ENCODE measurements around the gene AGAP9.
"Not testable (repeated sequence)": the region's sequence is repeated elsewhere in the genome, so short reads cannot be mapped to it uniquely, and the experiment has no call there.

Gene AGAP9

DNA sequence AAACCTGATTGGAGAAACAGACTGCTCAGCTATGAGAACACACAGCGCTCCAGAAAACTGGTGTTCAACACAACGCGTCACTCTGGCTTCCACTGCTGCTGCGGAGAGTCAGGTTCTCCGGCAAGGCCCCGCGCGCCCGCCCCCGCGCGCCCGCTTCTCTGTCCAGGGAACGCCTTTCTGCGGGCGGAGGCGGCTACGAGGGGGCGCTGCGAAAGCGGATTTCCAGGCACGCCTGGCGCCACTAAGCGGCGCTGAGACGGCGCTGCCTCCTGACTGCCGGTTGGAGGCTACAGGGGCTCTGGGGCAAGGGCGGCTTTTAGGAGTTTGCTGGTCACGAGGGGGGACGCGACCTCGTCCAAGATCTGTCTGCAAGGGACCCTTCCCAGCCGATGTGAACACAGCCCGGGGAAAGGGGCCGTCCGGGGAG is 62.2 kb downstream of the AGAP9 start:
- H3K27ac ChIP-seq, result peak overlapping the region; percentile 74

DNA sequence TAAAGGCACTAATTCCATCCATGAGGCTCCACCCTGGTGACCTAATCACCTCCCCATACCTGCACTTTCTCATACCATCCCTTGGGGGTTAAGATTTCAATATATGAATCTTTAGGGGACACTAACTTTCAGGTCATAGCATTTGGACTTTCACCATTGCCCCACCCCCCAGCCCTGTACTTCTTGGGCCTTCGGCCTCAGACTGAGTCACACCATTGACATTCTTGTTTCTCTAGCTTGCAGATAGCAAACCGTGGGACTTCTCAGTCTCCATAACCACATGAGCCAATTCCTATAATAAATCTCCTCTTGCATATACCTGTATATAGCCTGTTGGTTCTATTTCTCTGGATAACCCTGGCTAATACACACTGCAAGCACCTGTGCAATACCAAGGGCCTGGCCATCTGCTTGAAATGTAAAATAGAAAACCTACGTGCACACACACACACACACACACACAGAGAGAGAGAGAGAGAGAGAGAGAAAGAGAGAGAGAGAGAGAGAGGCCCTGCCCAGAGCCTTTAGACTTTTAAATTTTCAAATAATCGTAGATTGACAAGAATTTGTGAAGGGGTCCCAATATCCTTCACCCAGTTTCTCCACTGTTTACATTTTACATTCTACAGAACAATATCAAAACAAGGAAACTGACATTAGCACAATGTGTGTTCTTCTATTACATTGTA is 64.8 kb downstream of the AGAP9 start:
- peaks cover 4% of the 10 kb centered on the region for H3K27me3 ChIP-seq (replicated peaks)
- H3K36me3 ChIP-seq (replicated peaks), result no peaks in the 10 kb centered on the region
- DNase-seq, result peak; percentile 89
- no peak overlapping the region for H3K4me3 ChIP-seq (ENCODE audit: low read depth, low read length)
- TF ChIP-seq, protein P1, sequence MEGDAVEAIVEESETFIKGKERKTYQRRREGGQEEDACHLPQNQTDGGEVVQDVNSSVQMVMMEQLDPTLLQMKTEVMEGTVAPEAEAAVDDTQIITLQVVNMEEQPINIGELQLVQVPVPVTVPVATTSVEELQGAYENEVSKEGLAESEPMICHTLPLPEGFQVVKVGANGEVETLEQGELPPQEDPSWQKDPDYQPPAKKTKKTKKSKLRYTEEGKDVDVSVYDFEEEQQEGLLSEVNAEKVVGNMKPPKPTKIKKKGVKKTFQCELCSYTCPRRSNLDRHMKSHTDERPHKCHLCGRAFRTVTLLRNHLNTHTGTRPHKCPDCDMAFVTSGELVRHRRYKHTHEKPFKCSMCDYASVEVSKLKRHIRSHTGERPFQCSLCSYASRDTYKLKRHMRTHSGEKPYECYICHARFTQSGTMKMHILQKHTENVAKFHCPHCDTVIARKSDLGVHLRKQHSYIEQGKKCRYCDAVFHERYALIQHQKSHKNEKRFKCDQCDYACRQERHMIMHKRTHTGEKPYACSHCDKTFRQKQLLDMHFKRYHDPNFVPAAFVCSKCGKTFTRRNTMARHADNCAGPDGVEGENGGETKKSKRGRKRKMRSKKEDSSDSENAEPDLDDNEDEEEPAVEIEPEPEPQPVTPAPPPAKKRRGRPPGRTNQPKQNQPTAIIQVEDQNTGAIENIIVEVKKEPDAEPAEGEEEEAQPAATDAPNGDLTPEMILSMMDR (IDR thresholded peaks at IDR 0.05; ENCODE audit: low read depth, low read length, missing control alignments), result no peak
- in situ Hi-C loops (cut with HindIII; ENCODE audit: low pct_ligation_motif_present, low sequenced_read_pairs), result no loop called here
- peak overlapping the region; percentile 75 for H3K27ac ChIP-seq

More for the DNA sequence above, 62.2 kb downstream of the AGAP9 start:
- H3K27me3 ChIP-seq (replicated peaks); H3K36me3 ChIP-seq (replicated peaks); in situ Hi-C loops (cut with HindIII; ENCODE audit: low pct_ligation_motif_present, low sequenced_read_pairs); H3K4me3 ChIP-seq (ENCODE audit: low read depth, low read length): not testable (repeated sequence)
- TF ChIP-seq, protein P1 (IDR thresholded peaks at IDR 0.05; ENCODE audit: low read depth, low read length, missing control alignments), result peak; percentile 31
- DNase-seq, result peak; percentile 89

DNA sequence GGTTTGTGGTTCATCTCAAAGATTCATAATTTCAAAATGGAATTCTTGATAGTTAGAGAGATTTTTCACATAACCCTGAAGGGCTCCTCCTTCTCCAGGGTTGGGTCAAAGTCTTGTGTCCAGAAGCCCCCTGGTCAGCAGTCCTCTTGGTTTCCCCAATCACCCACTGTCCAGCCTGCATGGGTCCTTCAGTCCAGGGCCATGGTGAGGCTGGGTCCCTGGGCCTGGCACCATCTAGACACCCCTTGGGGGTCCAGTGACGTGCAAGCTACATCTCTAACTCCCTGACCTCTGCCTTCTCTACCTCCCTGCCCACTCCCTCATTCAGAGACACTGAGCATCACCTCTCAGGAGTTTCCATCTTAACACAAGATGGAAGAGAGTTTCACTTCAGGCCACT is 65.6 kb downstream of the AGAP9 start:
- H3K27me3 ChIP-seq (replicated peaks), result peaks cover 4% of the 10 kb centered on the region
- TF ChIP-seq, protein P1 (IDR thresholded peaks at IDR 0.05; ENCODE audit: low read depth, low read length, missing control alignments), result no peak
- H3K27ac ChIP-seq, result no peak overlapping the region
- in situ Hi-C loops (cut with HindIII; ENCODE audit: low pct_ligation_motif_present, low sequenced_read_pairs), result no loop called here
- H3K4me3 ChIP-seq (ENCODE audit: low read depth, low read length), result no peak overlapping the region
- DNase-seq, result no peak
- no peaks in the 10 kb centered on the region for H3K36me3 ChIP-seq (replicated peaks)

DNA sequence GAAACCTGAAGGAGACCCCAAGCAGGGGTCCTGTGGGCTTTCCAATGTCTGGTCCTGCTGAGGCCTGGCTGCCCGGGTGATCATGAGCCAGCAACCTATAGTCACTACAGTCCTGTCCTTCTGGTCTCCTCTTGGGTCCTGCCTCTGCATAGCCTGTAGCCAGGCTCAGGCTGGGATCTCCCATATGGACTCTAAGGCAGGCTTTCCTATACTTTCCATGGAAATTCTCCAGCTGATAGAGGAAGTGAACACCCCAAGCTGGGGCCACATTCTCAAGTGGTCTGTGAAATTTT is 66.0 kb downstream of the AGAP9 start:
- in situ Hi-C loops (cut with HindIII; ENCODE audit: low pct_ligation_motif_present, low sequenced_read_pairs), result no loop called here
- TF ChIP-seq, protein P1 (IDR thresholded peaks at IDR 0.05; ENCODE audit: low read depth, low read length, missing control alignments), result no peak
- Histone ChIP-seq H3K4me3 (ENCODE audit: low read depth, low read length) (no peak overlapping the region), H3K36me3 (replicated peaks) (no peaks in the 10 kb centered on the region), H3K27ac (no peak overlapping the region), H3K27me3 (replicated peaks) (peaks cover 4% of the 10 kb centered on the region)
- DNase-seq, result no peak

DNA sequence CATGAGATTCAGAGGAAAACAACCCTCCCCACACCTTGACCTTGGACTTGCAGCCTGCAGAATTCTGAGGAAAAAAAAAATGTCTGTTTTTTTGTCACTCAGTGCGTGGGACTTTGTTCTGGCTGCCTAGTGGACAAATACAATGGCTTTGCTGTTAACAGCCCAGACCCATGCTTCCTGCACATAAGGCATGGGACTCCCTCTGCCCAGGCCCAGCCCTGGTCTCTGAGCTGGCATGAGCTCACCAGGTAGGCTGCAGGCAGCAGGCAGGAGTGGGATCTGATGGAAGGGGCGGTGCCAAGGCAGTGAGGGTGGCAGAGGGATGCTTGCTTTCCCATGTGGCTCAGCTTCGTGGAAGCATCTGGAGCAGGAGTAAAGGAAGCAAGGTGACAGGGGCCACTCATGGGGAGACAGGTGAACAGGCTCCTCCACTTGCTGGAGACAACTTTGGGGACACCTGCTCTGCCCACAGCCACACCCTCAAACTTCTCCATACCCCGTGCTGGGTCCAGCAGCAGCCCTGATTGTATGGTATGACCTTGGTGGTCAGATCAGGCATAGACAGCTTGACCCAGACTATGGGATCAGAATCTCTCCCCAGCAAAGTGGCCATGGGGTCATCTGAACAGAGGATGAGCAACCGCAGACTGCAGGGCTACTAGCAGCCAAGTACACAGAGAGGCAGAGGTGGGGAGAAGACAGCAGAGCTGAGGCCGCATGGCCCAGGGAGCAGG is 66.5 kb downstream of the AGAP9 start:
- Histone ChIP-seq H3K4me3 (ENCODE audit: low read depth, low read length) (no peak overlapping the region), H3K36me3 (replicated peaks) (no peaks in the 10 kb centered on the region), H3K27me3 (replicated peaks) (peaks cover 4% of the 10 kb centered on the region), H3K27ac (no peak overlapping the region)
- TF ChIP-seq, protein P1 (IDR thresholded peaks at IDR 0.05; ENCODE audit: low read depth, low read length, missing control alignments), result no peak
- no peak for DNase-seq
- in situ Hi-C loops (cut with HindIII; ENCODE audit: low pct_ligation_motif_present, low sequenced_read_pairs), result no loop called here
